ENCODE measurements around the gene ARHGAP44.
A peak's percentile ranks its signal among the peaks of the same experiment; 100 is the strongest.

- TF ChIP-seq CTCF (conservative IDR thresholded peaks at IDR 0.05; ENCODE audit: low read length) (peak; percentile 73), EZH2phosphoT487 (IDR thresholded peaks at IDR 0.05; ENCODE audit: borderline replicate concordance, low read depth, low read length) (no peak)
Measured at GRCh38 chr17:12928736-12929135, 139.4 kb downstream of the ARHGAP44 start.

Data from OCI-LY7 (cell line).